BLaER1 (cell line): ENCODE measurements around the gene FOSL1.

ENCODE experiments used
- H3K27ac ChIP-seq: shearing (Covaris generic); formaldehyde crosslinking; 2 replicates; pipeline ENCODE4 v1.8.1; 2022
- H3K27me3 ChIP-seq: shearing (Covaris generic); formaldehyde crosslinking; 2 replicates; pipeline ENCODE4 v1.8.1; 2022
- H3K36me3 ChIP-seq: shearing (Covaris generic); formaldehyde crosslinking; 2 replicates; pipeline ENCODE4 v1.8.1; 2022
- H3K4me1 ChIP-seq: shearing (Covaris generic); formaldehyde crosslinking; 2 replicates; pipeline ENCODE4 v1.8.1; 2022
- H3K4me2 ChIP-seq: shearing (Covaris generic); formaldehyde crosslinking; 2 replicates; pipeline ENCODE4 v1.8.1; 2022
- H3K4me3 ChIP-seq: shearing (Covaris generic); formaldehyde crosslinking; 2 replicates; pipeline ENCODE4 v1.8.1; 2022
- H3K9ac ChIP-seq: shearing (Covaris generic); formaldehyde crosslinking; 2 replicates; pipeline ENCODE4 v1.8.1; 2022
- H3K9me3 ChIP-seq: shearing (Covaris generic); formaldehyde crosslinking; 2 replicates; pipeline ENCODE4 v1.8.1; 2022
- H4K20me1 ChIP-seq: shearing (Covaris generic); formaldehyde crosslinking; 2 replicates; pipeline ENCODE4 v1.8.1; 2022
- Cebpa-rat ChIP-seq: shearing (Covaris generic); IDR thresholded peaks from 2 replicates; pipeline ENCODE4 v1.8.1; 2022

Gene FOSL1

GRCh38 chr11:65915821-65916251 lies 15.6 kb upstream of the FOSL1 start:
- Histone ChIP-seq H4K20me1 (peaks cover 37% of the 10 kb centered on the region; the same call in 1 of the 2 replicates), H3K9ac (peak overlapping the region; percentile 42; the same call in 1 of the 2 replicates), H3K27ac (peak overlapping the region; percentile 16), H3K4me3 (peak overlapping the region; percentile 35; the same call in 1 of the 2 replicates), H3K4me2 (peak overlapping the region; percentile 96), H3K27me3 (no peaks in the 10 kb centered on the region), H3K4me1 (peaks cover 72% of the 10 kb centered on the region), H3K9me3 (no peaks in the 10 kb centered on the region), H3K36me3 (peaks cover 7% of the 10 kb centered on the region; the same call in 1 of the 2 replicates)
- no peak for TF ChIP-seq Cebpa-rat

- Histone ChIP-seq H3K4me3 (0 out of 2 replicates have a peak overlapping the region, but pooled peaks have one; percentile 35), H3K4me2 (peak overlapping the region; percentile 96), H3K9me3 (no peaks in the 10 kb centered on the region), H3K36me3 (peaks cover 6% of the 10 kb centered on the region; the same call in 1 of the 2 replicates), H3K4me1 (peaks cover 67% of the 10 kb centered on the region), H3K27ac (peak overlapping the region; percentile 16), H4K20me1 (peaks cover 34% of the 10 kb centered on the region; the same call in 1 of the 2 replicates), H3K9ac (peak overlapping the region; percentile 42; the same call in 1 of the 2 replicates), H3K27me3 (no peaks in the 10 kb centered on the region)
- no peak for TF ChIP-seq Cebpa-rat
Measured at GRCh38 chr11:65915101-65915820, 15.1 kb upstream of the FOSL1 start.

GRCh38 chr11:65912845-65913244 lies 12.7 kb upstream of the FOSL1 start:
- no peak for TF ChIP-seq Cebpa-rat
- Histone ChIP-seq H3K4me1 (peaks cover 71% of the 10 kb centered on the region), H3K4me3 (no peak overlapping the region), H3K27me3 (no peaks in the 10 kb centered on the region), H4K20me1 (peaks cover 29% of the 10 kb centered on the region; the same call in 1 of the 2 replicates), H3K9me3 (no peaks in the 10 kb centered on the region), H3K4me2 (no peak overlapping the region), H3K9ac (no peak overlapping the region), H3K27ac (no peak overlapping the region), H3K36me3 (peaks cover 6% of the 10 kb centered on the region; the same call in 1 of the 2 replicates)

GRCh38 chr11:65911682-65912568 lies 11.7 kb upstream of the FOSL1 start:
- Histone ChIP-seq H3K4me3 (no peak overlapping the region), H4K20me1 (peaks cover 20% of the 10 kb centered on the region; the same call in 1 of the 2 replicates), H3K27ac (0 out of 2 replicates have a peak overlapping the region, but pooled peaks have one; percentile 27), H3K4me2 (peak overlapping the region; percentile 66), H3K9ac (no peak overlapping the region), H3K4me1 (peaks cover 62% of the 10 kb centered on the region), H3K9me3 (no peaks in the 10 kb centered on the region), H3K36me3 (no peaks in the 10 kb centered on the region), H3K27me3 (no peaks in the 10 kb centered on the region)
- no peak for TF ChIP-seq Cebpa-rat

GRCh38 chr11:65907878-65908277 lies 7.7 kb upstream of the FOSL1 start:
- Histone ChIP-seq H3K27ac (no peak overlapping the region), H3K9me3 (no peaks in the 10 kb centered on the region), H3K4me2 (no peak overlapping the region), H3K36me3 (no peaks in the 10 kb centered on the region), H3K4me1 (peaks cover 40% of the 10 kb centered on the region), H3K4me3 (no peak overlapping the region), H4K20me1 (no peaks in the 10 kb centered on the region), H3K27me3 (no peaks in the 10 kb centered on the region), H3K9ac (no peak overlapping the region)
- no peak for TF ChIP-seq Cebpa-rat

- H3K4me3 ChIP-seq = no peak overlapping the region
- H3K4me1 ChIP-seq = peaks cover 33% of the 10 kb centered on the region
- peaks cover 7% of the 10 kb centered on the region for H3K27me3 ChIP-seq
- H3K36me3 ChIP-seq = no peaks in the 10 kb centered on the region
- no peak overlapping the region for H3K9ac ChIP-seq
- H4K20me1 ChIP-seq = no peaks in the 10 kb centered on the region
- no peak for TF ChIP-seq Cebpa-rat
- no peak overlapping the region for H3K27ac ChIP-seq
- H3K9me3 ChIP-seq = no peaks in the 10 kb centered on the region
- H3K4me2 ChIP-seq = no peak overlapping the region
Measured at GRCh38 chr11:65906602-65907001, 6.4 kb upstream of the FOSL1 start.

- H3K27ac ChIP-seq = no peak overlapping the region
- H3K36me3 ChIP-seq = no peaks in the 10 kb centered on the region
- no peaks in the 10 kb centered on the region for H4K20me1 ChIP-seq
- no peaks in the 10 kb centered on the region for H3K9me3 ChIP-seq
- H3K27me3 ChIP-seq = peaks cover 36% of the 10 kb centered on the region
- TF ChIP-seq Cebpa-rat = no peak
- H3K4me3 ChIP-seq = no peak overlapping the region
- H3K4me2 ChIP-seq = peak overlapping the region; percentile 72; the same call in 1 of the 2 replicates
- H3K4me1 ChIP-seq = peaks cover 39% of the 10 kb centered on the region
- H3K9ac ChIP-seq = no peak overlapping the region
Measured at GRCh38 chr11:65903715-65904114, 3.5 kb upstream of the FOSL1 start.

- Histone ChIP-seq H3K4me3 (no peak overlapping the region), H3K9me3 (no peaks in the 10 kb centered on the region), H3K9ac (0 out of 2 replicates have a peak overlapping the region, but pooled peaks have one; percentile 5), H3K4me1 (peaks cover 42% of the 10 kb centered on the region), H3K4me2 (peak overlapping the region; percentile 72), H4K20me1 (no peaks in the 10 kb centered on the region), H3K27ac (peak overlapping the region; percentile 43; the same call in 1 of the 2 replicates), H3K27me3 (peaks cover 42% of the 10 kb centered on the region), H3K36me3 (no peaks in the 10 kb centered on the region)
- TF ChIP-seq Cebpa-rat = no peak
Measured at GRCh38 chr11:65903068-65903481, 2.9 kb upstream of the FOSL1 start.

GRCh38 chr11:65900899-65901180 lies 652 bp upstream of the FOSL1 start:
- peaks cover 61% of the 10 kb centered on the region for H3K27me3 ChIP-seq
- H3K9ac ChIP-seq = no peak overlapping the region
- H3K4me1 ChIP-seq = peaks cover 42% of the 10 kb centered on the region
- TF ChIP-seq Cebpa-rat = no peak
- peak overlapping the region; percentile 95 for H3K4me2 ChIP-seq
- peak overlapping the region; percentile 73; the same call in 1 of the 2 replicates for H3K4me3 ChIP-seq
- no peaks in the 10 kb centered on the region for H3K9me3 ChIP-seq
- no peaks in the 10 kb centered on the region for H3K36me3 ChIP-seq
- H4K20me1 ChIP-seq = no peaks in the 10 kb centered on the region
- H3K27ac ChIP-seq = no peak overlapping the region
